ENCODE results near the gene SHF.

GRCh38 chr15:45185069-45185779 is 2.5 kb downstream of the SHF start:
- TF ChIP-seq POLR2A (IDR thresholded peaks at IDR 0.05; ENCODE audit: low read depth, low read length) (no peak), POLR2AphosphoS5 (IDR thresholded peaks at IDR 0.05; ENCODE audit: low read depth, low read length) (no peak), SPI1 (IDR thresholded peaks at IDR 0.05; ENCODE audit: low read depth, low read length) (no peak), TAF1 (IDR thresholded peaks at IDR 0.05; ENCODE audit: low read depth, low read length) (no peak)
